Neural progenitor cell (in vitro differentiated cells): ENCODE data around the gene OCA2. TPM values are rescaled to one million over a fixed set of nuclear protein-coding genes. Genes with fewer than 3 reads are reported as not detected.

ENCODE experiments used
- DNase-seq: peaks from one replicate; pipeline ENCODE4 v3.0.0-alpha.2; 2016; ENCODE audit warnings: low spot score
- H2AFZ ChIP-seq: fragments of 200-600 bp; sonication (generic); replicated peaks from 2 replicates; pipeline ENCODE4 v1.6.1; 2016; ENCODE audit warnings: antibody characterized with exemption
- H3F3A ChIP-seq: fragments of 200-600 bp; sonication (generic); 2 replicates; pipeline ENCODE4 v1.6.1; 2016; ENCODE audit warnings: antibody characterized with exemption, low read depth
- H3K27ac ChIP-seq: fragments of 200-600 bp; sonication (generic); 2 replicates; pipeline ENCODE4 v1.5.1; 2016; ENCODE audit warnings: mild to moderate bottlenecking
- H3K27me3 ChIP-seq: fragments of 200-600 bp; sonication (generic); 2 replicates; pipeline ENCODE4 v1.6.1; 2016; ENCODE audit warnings: mild to moderate bottlenecking, moderate library complexity
- H3K36me3 ChIP-seq: fragments of 200-600 bp; sonication (generic); 2 replicates; pipeline ENCODE4 v1.5.1; 2016
- H3K4me1 ChIP-seq: fragments of 200-600 bp; sonication (generic); 2 replicates; pipeline ENCODE4 v1.6.1; 2016; ENCODE audit warnings: mixed run types
- H3K4me2 ChIP-seq: fragments of 200-600 bp; sonication (generic); 2 replicates; pipeline ENCODE4 v1.6.1; 2016
- H3K4me3 ChIP-seq: fragments of 200-600 bp; sonication (generic); 2 replicates; pipeline ENCODE4 v1.5.1; 2016
- H3K79me2 ChIP-seq: fragments of 200-600 bp; sonication (generic); 2 replicates; pipeline ENCODE4 v1.6.1; 2016; ENCODE audit warnings: low read depth
- H3K9ac ChIP-seq: fragments of 200-600 bp; sonication (generic); 2 replicates; pipeline ENCODE4 v1.6.1; 2016
- H3K9me3 ChIP-seq: fragments of 200-600 bp; sonication (generic); 2 replicates; pipeline ENCODE4 v1.5.1; 2016; ENCODE audit warnings: low read depth
- H4K20me1 ChIP-seq: fragments of 200-600 bp; sonication (generic); 2 replicates; pipeline ENCODE4 v1.6.1; 2016; ENCODE audit warnings: low read depth
- H3K27ac Mint-ChIP-seq: 3 replicates; pipeline ENCODE4 v1.8.0; 2021; ENCODE audit warnings: mixed read lengths
- H3K27me3 Mint-ChIP-seq: 2 replicates; pipeline ENCODE4 v1.8.0; 2022; ENCODE audit warnings: low read depth, mild to moderate bottlenecking, inconsistent platforms, moderate library complexity, mixed read lengths; ENCODE audit not compliant: insufficient read depth
- H3K36me3 Mint-ChIP-seq: 3 replicates; pipeline ENCODE4 v1.8.0; 2021; ENCODE audit warnings: mixed read lengths
- H3K4me1 Mint-ChIP-seq: 3 replicates; pipeline ENCODE4 v1.8.0; 2021; ENCODE audit warnings: mixed read lengths
- H3K4me3 Mint-ChIP-seq: 3 replicates; pipeline ENCODE4 v1.8.0; 2021; ENCODE audit warnings: mild to moderate bottlenecking, moderate library complexity, mixed read lengths
- H3K9me3 Mint-ChIP-seq: 3 replicates; pipeline ENCODE4 v1.8.0; 2020; ENCODE audit warnings: mixed read lengths
- EZH2 ChIP-seq: fragments of 200-600 bp; sonication (generic); IDR thresholded peaks from 2 replicates; pipeline ENCODE4 v1.6.1; 2017; ENCODE audit warnings: antibody characterized with exemption, mild to moderate bottlenecking, moderate library complexity
- EZH2phosphoT487 ChIP-seq: fragments of 200-600 bp; sonication (generic); IDR thresholded peaks from 2 replicates; pipeline ENCODE4 v1.6.1; 2017; ENCODE audit warnings: antibody characterized with exemption
- total RNA-seq: library from RNA; depleted of rRNA; stranded (reverse); fragments of >200 nt; gene quantifications from 2 replicates; pipeline ENCODE4 v1.2.3, GENCODE V29; 2015; ENCODE audit warnings: low replicate concordance
- TF ChIP-seq, protein P1 (sequence below): fragments of 200-600 bp; sonication (generic); IDR thresholded peaks from 2 replicates; pipeline ENCODE4 v1.5.1; 2017; ENCODE audit warnings: antibody characterized with exemption, mild to moderate bottlenecking

Gene OCA2
- total RNA-seq, 1 donor from 2014 or later, result 1.0 TPM

- no peaks in the 10 kb centered on the region for H3K36me3 ChIP-seq
- TF ChIP-seq, protein P1, sequence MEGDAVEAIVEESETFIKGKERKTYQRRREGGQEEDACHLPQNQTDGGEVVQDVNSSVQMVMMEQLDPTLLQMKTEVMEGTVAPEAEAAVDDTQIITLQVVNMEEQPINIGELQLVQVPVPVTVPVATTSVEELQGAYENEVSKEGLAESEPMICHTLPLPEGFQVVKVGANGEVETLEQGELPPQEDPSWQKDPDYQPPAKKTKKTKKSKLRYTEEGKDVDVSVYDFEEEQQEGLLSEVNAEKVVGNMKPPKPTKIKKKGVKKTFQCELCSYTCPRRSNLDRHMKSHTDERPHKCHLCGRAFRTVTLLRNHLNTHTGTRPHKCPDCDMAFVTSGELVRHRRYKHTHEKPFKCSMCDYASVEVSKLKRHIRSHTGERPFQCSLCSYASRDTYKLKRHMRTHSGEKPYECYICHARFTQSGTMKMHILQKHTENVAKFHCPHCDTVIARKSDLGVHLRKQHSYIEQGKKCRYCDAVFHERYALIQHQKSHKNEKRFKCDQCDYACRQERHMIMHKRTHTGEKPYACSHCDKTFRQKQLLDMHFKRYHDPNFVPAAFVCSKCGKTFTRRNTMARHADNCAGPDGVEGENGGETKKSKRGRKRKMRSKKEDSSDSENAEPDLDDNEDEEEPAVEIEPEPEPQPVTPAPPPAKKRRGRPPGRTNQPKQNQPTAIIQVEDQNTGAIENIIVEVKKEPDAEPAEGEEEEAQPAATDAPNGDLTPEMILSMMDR, result no peak
- TF ChIP-seq EZH2 (no peak), EZH2phosphoT487 (no peak)
- H3F3A ChIP-seq, result no peaks in the 10 kb centered on the region
- no peaks in the 10 kb centered on the region for H4K20me1 ChIP-seq
- H3K79me2 ChIP-seq, result no peaks in the 10 kb centered on the region
- Mint-ChIP-seq H3K27me3 (no peaks in the 10 kb centered on the region), H3K4me3 (no peak overlapping the region), H3K36me3 (no peaks in the 10 kb centered on the region), H3K4me1 (no peaks in the 10 kb centered on the region), H3K9me3 (peaks cover 14% of the 10 kb centered on the region), H3K27ac (no peak overlapping the region)
- no peak overlapping the region for H3K27ac ChIP-seq
- H3K4me1 ChIP-seq, result no peaks in the 10 kb centered on the region
- no peaks in the 10 kb centered on the region for H3K9me3 ChIP-seq
- H3K27me3 ChIP-seq, result no peaks in the 10 kb centered on the region
- DNase-seq, result no peak
- H3K9ac ChIP-seq, result no peak overlapping the region
- no peak overlapping the region for H3K4me3 ChIP-seq
- no peak overlapping the region for H2AFZ ChIP-seq
- no peak overlapping the region for H3K4me2 ChIP-seq
Observed at GRCh38 chr15:27878841-27879240, 220.3 kb downstream of the OCA2 start.

- H4K20me1 ChIP-seq, result no peaks in the 10 kb centered on the region
- H3K4me1 Mint-ChIP-seq, result no peaks in the 10 kb centered on the region
- no peak overlapping the region for H3K27ac ChIP-seq
- H3K27me3 Mint-ChIP-seq, result peaks cover 7% of the 10 kb centered on the region
- no peak overlapping the region for H3K4me2 ChIP-seq
- H3K27me3 ChIP-seq, result no peaks in the 10 kb centered on the region
- H3K4me3 ChIP-seq, result no peak overlapping the region
- no peaks in the 10 kb centered on the region for H3K36me3 Mint-ChIP-seq
- no peaks in the 10 kb centered on the region for H3K79me2 ChIP-seq
- H2AFZ ChIP-seq, result no peak overlapping the region
- no peaks in the 10 kb centered on the region for H3K4me1 ChIP-seq
- DNase-seq, result no peak
- H3F3A ChIP-seq, result no peaks in the 10 kb centered on the region
- H3K9me3 ChIP-seq, result no peaks in the 10 kb centered on the region
- no peak overlapping the region for H3K4me3 Mint-ChIP-seq
- H3K27ac Mint-ChIP-seq, result no peak overlapping the region
- no peaks in the 10 kb centered on the region for H3K9me3 Mint-ChIP-seq
- no peaks in the 10 kb centered on the region for H3K36me3 ChIP-seq
- TF ChIP-seq EZH2phosphoT487, result no peak
- no peak for TF ChIP-seq EZH2
- TF ChIP-seq, protein P1, result no peak
- no peak overlapping the region for H3K9ac ChIP-seq
Observed at GRCh38 chr15:27873828-27874227, 225.3 kb downstream of the OCA2 start.

- Histone ChIP-seq H3K27ac (no peak overlapping the region), H3K4me2 (no peak overlapping the region), H4K20me1 (no peaks in the 10 kb centered on the region), H3K4me3 (no peak overlapping the region), H3K9ac (no peak overlapping the region), H3K27me3 (no peaks in the 10 kb centered on the region), H3F3A (no peaks in the 10 kb centered on the region), H2AFZ (no peak overlapping the region), H3K4me1 (no peaks in the 10 kb centered on the region), H3K36me3 (no peaks in the 10 kb centered on the region), H3K9me3 (no peaks in the 10 kb centered on the region), H3K79me2 (no peaks in the 10 kb centered on the region)
- H3K4me1 Mint-ChIP-seq, result no peaks in the 10 kb centered on the region
- no peak for TF ChIP-seq EZH2
- TF ChIP-seq EZH2phosphoT487, result no peak
- TF ChIP-seq, protein P1, result no peak
- H3K27me3 Mint-ChIP-seq, result peaks cover 7% of the 10 kb centered on the region
- H3K4me3 Mint-ChIP-seq, result no peak overlapping the region
- no peak overlapping the region for H3K27ac Mint-ChIP-seq
- H3K9me3 Mint-ChIP-seq, result no peaks in the 10 kb centered on the region
- DNase-seq, result no peak
- no peaks in the 10 kb centered on the region for H3K36me3 Mint-ChIP-seq
Observed at GRCh38 chr15:27873039-27873438, 226.1 kb downstream of the OCA2 start.

DNA sequence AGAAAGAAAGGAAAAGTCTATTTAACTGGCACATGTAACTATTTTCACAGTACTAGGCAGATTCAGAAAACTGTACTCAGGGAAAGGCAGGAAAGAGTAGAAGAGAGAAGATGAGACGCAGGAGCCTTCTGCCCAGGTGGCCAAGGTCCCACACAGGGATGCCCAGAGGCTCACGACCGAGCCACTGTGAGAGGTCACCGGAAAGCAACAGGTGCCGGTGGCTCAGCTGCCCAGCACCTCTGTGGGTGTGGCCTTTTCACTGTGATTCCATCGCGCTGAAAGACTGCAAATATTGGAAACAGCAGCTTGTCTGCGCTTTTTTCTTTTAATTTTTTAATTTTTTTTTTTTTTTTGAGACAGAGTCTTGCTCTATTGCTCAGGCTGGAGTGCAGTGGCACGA, 226.8 kb downstream of the OCA2 start:
- H3K4me1 Mint-ChIP-seq, result no peaks in the 10 kb centered on the region
- no peaks in the 10 kb centered on the region for H3K36me3 Mint-ChIP-seq
- Histone ChIP-seq H3K9ac (no peak overlapping the region), H3K79me2 (no peaks in the 10 kb centered on the region), H3K4me3 (no peak overlapping the region), H3K4me2 (no peak overlapping the region), H2AFZ (no peak overlapping the region), H3K4me1 (no peaks in the 10 kb centered on the region), H3K9me3 (no peaks in the 10 kb centered on the region), H3K27me3 (no peaks in the 10 kb centered on the region), H3K27ac (no peak overlapping the region), H3F3A (no peaks in the 10 kb centered on the region), H4K20me1 (no peaks in the 10 kb centered on the region), H3K36me3 (no peaks in the 10 kb centered on the region)
- TF ChIP-seq EZH2, result no peak
- TF ChIP-seq EZH2phosphoT487, result no peak
- TF ChIP-seq, protein P1, result no peak
- no peak for DNase-seq
- no peaks in the 10 kb centered on the region for H3K9me3 Mint-ChIP-seq
- H3K27me3 Mint-ChIP-seq, result peaks cover 7% of the 10 kb centered on the region
- H3K27ac Mint-ChIP-seq, result no peak overlapping the region
- H3K4me3 Mint-ChIP-seq, result no peak overlapping the region
